H54 (cell line): ENCODE data around the gene TTC12.

Source experiments
- DNase-seq: peaks from one replicate; pipeline ENCODE4 v3.0.0; 2011; ENCODE audit warnings: low spot score, mixed read lengths; ENCODE audit not compliant: insufficient read length
- FAIRE-seq: peaks from 3 replicates; lab custom pipeline; 2011; peaks lifted over from hg19 to GRCh38; lab: Jason Lieb, UNC
- POLR2A ChIP-seq: IDR thresholded peaks from 2 replicates; pipeline ENCODE4 v1.6.1; 2011; ENCODE audit warnings: low read depth, mild to moderate bottlenecking, low read length

Gene TTC12

DNA sequence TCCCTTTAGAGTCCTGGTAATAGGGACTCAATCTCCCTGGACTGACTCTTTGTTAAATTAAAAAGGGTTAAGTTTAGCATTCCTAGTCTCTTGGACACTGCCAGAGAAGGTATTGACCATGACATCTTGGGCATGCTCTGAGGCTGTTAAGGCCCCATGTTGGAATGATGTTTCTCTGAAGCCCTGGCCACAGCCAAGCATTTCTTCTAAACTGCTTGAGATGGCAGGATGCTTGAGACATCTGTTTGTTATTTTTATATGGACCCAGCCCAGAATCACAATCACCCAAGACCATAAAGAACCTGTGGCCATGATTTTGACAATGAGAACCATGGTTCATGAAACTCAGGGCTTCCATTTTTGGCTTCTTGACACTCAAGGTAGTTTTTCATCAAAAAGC, 67.7 kb downstream of the TTC12 start:
- no peak for FAIRE-seq
- DNase-seq: no peak

DNA sequence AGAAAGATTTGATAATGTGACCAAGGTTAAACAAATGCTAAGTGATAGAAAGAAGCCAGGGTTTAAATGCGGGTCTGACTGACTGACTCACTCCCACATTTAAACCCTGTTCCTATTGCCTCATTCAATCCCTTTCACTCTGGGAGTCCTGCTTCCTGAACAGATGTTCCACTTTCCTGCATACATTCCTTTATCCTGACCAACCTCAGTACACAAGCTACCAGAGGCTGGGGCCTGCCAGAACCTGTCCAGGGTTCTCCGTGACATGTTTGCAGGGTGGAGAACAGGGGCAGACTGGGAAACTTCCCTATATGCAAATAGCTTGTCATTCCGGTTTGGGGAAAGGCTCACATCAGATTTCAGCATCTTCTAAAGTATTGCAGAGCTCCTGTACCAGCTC, 70.2 kb downstream of the TTC12 start:
- no peak for TF ChIP-seq POLR2A
- FAIRE-seq (peak; percentile 95), DNase-seq (peak; percentile 66)

More for the DNA sequence above, 67.7 kb downstream of the TTC12 start:
- no peak for TF ChIP-seq POLR2A

DNA sequence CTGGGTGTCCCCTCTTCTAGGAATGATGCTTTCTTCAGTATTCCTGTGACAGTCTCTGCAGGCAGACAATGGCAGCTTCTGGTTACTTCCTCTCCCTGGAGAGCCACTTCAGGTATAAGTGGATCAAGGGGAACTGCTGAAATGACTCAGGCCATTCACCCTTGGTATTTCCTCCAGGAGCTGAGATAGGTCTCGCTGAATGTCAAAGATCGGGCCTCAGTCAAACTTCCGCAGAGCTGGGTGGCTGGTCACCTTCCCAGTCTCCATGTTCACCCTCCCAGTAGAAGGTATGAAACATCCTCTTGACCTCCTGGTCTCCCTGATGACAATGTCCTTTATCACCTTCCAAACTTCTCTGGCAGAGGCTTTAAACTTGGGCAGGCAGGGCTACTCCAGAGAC, 71.4 kb downstream of the TTC12 start:
- DNase-seq (no peak), FAIRE-seq (no peak)
- no peak for TF ChIP-seq POLR2A

DNA sequence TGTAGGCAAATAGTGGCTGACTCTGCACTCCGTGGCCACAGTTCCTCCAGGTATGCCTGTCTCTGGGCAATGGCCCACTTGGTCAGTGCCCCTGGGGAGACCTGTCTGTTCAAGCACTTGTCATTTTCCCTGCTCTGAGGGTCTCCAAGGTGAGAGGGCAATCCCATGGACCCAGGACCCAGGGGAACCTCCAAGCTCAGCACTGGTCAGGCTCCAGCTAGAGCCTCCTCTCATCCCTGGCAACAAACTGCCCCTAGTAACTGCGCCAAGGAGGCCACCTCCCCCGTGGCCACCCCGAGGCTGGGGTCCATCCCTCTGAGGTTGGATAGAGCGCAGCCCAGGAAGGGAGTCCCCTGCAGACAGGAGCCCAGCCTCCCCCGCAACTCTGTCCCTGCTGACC, 72.5 kb downstream of the TTC12 start:
- TF ChIP-seq POLR2A: no peak
- FAIRE-seq (no peak), DNase-seq (no peak)

DNA sequence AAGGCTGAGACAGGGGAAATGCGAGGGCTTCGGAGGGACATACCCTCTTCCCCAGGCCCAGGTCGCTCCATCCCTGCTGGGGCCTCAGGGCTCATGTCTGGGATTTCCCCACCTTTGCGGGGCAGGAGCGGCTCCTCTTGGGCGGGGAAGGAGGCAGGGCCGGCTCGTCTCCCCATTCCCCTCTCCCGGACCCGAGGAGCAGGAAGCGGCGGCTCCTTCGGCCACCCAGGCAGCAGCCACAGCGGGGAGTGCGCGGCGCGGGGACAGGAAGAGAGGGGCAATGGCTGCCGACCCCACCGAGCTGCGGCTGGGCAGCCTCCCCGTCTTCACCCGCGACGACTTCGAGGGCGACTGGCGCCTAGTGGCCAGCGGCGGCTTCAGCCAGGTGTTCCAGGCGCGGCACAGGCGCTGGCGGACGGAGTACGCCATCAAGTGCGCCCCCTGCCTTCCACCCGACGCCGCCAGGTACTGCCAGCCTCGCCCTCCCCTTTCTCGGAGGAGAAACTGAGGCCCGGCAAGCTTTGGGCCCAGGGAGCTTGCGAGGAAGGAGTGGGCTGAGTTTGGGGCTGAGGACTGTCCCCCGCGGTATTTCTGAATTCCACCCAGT, 73.3 kb downstream of the TTC12 start, which contains the start of gene ANKK1:
ANKK1 (plus strand) TSS at position 175 of the 607 bp plus-strand sequence; CDS start at position 281, 106 bp downstream.
- DNase-seq (no peak), FAIRE-seq (no peak)
- TF ChIP-seq POLR2A: no peak

DNA sequence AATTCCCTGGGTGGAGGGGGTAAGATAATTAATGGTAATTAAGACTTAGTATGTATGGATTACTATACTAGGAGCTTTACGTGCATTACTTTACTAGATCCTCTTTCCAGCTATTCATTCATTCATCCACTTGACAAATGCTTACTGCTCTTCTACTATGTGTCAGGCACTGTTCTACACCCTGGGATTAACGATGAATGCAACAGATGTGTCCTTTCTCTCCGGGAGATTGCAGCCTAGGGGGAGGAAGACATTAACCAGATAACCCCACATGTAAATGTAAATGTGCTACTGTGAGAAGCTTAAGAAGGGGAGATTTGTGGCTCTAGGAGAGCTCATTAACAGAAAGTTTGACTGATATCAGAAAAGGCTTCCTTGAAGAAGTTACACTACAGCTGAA, 74.9 kb downstream of the TTC12 start:
- FAIRE-seq: no peak
- no peak for DNase-seq
- no peak for TF ChIP-seq POLR2A

DNA sequence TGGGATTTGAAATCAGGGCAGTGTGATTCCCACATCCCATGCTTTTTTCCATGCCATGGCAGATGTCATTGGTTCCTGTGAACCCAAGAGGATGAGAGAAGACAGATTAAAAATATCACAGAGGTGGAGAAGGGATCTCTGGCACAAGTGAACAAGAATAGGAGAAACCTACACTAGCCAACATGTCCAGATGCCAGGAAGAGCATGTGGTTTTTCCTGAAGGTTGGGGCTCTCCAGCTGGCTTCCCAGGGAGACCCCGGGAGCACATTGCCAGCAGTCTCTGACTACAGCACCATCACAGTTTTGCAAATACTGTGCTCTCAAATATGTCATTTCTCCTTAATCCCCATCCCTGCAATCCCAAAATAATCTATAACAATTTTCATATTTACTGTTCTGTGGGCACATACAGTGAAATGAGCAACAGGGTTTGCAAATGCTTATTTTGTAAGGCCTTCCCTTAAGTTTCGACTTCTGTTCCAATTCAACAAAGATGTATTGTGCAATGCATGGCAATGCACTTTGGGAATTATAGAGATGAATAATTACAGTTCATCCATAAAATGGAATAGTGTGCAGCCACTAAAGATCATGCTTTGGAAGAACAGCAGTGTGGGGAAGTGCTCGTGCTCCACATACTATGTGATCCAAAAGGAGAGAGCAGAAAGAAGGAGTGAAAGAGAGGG, 78.0 kb downstream of the TTC12 start:
- TF ChIP-seq POLR2A: no peak
- no peak for DNase-seq
- no peak for FAIRE-seq

DNA sequence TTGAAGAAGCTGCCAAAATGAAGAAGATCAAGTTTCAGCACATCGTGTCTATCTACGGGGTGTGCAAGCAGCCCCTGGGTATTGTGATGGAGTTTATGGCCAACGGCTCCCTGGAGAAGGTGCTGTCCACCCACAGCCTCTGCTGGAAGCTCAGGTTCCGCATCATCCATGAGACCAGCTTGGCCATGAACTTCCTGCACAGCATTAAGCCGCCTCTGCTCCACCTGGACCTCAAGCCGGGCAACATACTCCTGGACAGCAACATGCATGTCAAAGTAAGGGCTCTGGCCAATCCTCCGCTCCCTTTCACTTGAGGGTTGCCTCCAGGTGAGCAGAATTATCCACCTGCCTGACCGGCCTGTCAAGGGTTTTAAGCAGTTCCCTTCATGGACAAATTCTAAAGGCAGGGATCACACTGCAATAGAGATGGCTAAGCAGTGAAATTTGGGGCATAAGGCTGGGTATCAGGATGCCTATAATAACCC, 79.2 kb downstream of the TTC12 start:
- no peak for DNase-seq
- TF ChIP-seq POLR2A: no peak
- no peak for FAIRE-seq

DNA sequence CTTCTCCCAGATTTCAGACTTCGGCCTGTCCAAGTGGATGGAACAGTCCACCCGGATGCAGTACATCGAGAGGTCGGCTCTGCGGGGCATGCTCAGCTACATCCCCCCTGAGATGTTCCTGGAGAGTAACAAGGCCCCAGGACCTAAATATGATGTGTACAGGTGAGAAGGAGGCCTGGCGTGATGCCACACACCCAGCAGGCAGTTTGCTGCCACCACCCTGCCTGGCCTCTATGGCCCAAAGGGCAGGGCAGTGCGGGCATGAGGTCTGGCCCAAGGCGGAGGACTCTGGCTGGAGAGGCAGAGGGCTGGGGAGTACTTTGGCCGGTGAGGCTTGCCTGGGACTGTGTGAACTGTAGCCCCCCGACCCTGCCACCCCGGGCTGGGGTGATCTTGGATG, 80.5 kb downstream of the TTC12 start:
- DNase-seq (no peak), FAIRE-seq (no peak)
- no peak for TF ChIP-seq POLR2A

DNA sequence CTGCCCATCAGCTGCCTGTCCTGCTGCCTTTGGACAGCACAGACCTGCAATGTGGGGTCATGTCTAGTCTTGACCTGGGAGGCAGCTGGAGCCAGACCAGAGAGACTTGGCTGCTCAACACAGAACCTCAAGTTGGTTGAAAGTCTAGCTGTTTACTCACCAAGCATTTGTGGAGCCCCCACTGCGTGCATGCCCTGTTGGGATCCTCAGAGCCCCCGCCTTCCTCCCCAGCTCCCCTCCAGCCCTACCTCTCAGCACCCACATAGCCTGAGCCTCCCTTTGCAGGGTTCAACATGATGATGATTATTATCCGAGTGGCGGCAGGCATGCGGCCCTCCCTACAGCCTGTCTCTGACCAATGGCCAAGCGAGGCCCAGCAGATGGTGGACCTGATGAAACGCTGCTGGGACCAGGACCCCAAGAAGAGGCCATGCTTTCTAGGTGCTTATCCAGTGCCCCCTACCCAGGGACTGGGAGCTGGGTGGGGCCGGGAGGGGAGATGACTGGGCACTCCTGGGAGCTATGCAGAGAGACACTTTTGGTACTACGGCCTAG, 81.5 kb downstream of the TTC12 start:
- no peak for TF ChIP-seq POLR2A
- DNase-seq (no peak), FAIRE-seq (no peak)

DNA sequence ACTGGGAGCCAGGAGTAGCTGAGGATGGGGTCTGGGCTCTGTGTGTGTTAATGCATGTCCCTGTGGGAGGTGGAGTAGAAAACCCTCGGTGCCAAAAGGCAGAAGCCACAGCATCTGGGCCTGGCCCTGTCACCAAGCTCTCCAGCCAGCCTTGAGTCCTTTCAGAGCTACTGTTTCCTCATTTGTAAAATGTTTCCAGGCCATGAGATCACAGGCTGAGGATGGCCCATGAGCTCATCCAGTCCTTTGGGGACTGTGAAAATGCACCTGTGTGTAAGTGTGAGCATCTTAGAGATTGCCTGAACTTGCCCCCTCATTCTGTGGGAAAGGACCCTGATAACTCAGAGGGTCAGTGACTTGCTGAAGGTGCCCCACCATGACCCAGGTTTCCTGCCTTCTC, 82.3 kb downstream of the TTC12 start:
- FAIRE-seq (no peak), DNase-seq (no peak)
- TF ChIP-seq POLR2A: no peak

DNA sequence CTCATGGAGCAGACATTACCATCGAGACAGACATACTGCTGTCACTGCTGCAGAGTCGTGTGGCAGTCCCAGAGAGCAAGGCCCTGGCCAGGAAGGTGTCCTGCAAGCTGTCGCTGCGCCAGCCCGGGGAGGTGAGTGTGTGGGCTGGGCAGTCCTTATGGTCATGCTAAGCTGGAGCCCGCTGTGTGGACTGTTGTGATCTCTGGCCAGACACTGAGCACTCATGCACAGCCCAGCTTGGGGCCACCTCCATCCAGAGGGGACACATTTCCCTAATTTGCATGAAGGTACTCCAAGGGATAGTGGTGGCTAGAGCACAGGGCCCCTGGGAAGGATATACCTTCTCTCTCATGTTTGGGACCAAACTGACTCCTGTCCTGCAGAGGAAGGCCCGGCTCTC, 82.8 kb downstream of the TTC12 start:
- DNase-seq (no peak), FAIRE-seq (no peak)
- TF ChIP-seq POLR2A: no peak

DNA sequence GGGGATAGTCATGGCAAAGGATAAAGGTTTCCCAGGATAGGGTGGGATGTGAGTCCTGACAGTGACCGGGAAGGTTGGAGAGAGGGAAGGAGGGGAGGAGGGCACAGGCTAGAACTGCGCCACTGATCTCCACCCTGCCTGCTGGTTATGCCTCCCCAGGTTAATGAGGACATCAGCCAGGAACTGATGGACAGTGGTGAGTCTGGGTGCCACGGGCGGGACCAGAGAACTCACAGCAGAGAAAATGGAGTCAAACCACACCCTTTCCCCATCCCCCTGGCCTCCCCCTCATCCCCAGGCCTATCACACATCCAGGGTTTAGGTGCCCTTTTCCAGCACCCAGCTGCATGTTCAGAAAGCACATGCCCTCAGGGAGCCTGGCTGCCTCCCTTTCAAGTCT, 83.4 kb downstream of the TTC12 start:
- FAIRE-seq (no peak), DNase-seq (no peak)
- no peak for TF ChIP-seq POLR2A

DNA sequence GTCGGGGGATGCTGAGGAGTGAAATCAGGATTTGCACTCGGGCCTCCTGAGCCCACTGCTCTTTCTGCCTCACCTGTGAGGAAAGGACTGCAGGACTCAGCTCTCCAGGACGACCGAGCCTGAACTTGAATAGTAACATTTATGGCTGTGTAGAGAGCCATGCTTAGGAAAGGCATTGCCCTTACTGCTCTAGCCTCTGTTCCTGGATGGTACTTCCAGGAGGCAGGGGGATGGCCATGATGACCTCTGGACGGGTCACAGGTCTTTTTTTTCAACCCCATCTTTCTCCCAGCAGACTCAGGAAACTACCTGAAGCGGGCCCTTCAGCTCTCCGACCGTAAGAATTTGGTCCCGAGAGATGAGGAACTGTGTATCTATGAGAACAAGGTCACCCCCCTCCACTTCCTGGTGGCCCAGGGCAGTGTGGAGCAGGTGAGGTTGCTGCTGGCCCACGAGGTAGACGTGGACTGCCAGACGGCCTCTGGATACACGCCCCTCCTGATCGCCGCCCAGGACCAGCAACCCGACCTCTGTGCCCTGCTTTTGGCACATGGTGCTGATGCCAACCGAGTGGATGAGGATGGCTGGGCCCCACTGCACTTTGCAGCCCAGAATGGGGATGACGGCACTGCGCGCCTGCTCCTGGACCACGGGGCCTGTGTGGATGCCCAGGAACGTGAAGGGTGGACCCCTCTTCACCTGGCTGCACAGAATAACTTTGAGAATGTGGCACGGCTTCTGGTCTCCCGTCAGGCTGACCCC, 84.5 kb downstream of the TTC12 start:
- DNase-seq (no peak), FAIRE-seq (no peak)
- TF ChIP-seq POLR2A: no peak

DNA sequence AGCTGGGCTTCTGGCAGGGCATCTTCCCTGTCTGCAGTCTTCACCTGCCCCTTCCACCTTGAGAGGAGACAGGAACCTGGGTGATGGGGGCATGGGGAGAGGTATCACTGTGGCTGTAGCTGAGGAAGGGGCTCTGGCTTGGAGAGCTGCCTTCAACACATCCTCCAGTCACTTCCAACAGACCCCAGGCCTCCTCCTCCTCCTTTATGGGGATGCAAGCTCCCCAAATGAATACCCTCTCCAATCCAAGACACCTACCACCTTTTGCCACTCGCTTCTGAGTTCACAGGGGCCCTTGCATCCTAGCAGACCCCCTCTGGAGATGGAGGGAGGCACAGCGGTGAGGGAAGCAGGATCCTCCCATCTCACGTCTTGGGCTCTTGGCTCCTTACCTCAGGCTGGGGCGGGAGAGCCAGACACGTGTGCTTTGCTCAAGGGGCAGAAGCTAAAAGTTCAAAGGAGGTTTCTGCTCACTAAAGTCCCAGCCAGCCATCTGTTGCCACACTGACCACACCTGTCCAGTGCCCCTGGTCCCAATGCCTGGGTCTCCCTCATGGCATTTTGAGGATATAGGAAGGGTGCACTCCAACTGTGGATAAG, 86.3 kb downstream of the TTC12 start:
- no peak for DNase-seq
- TF ChIP-seq POLR2A: no peak
- FAIRE-seq: no peak
